CD4-positive, CD25-positive, alpha-beta regulatory T cell (primary cell): ENCODE data around the gene COL9A3. TPM values are rescaled to one million over a fixed set of nuclear protein-coding genes. Genes with fewer than 3 reads are reported as not detected.
A peak's percentile ranks its signal among the peaks of the same experiment; 100 is the strongest.

ENCODE experiments used
- ATAC-seq, 2 donors: fragments of 150-1000 bp; cut with Tn5 transposase; one replicate each; pipeline ENCODE4 v1.10.0; 2021; ENCODE audit warnings: low read depth in 2 of 2, moderate number of reproducible peaks in 2 of 2, moderate library complexity in 1 of 2
- DNase-seq, 3 donors: peaks; one replicate each; pipeline versions ENCODE4 v3.0.0 to v3.0.0-alpha.2; 2012 to 2022; ENCODE audit warnings: mixed read lengths in 1 of 3
- H3K27ac ChIP-seq: one replicate; pipeline ENCODE4 v1.7.0; 2013; ENCODE audit warnings: mild to moderate bottlenecking, low read length; ENCODE audit not compliant: insufficient read depth, poor library complexity, severe bottlenecking
- H3K27me3 ChIP-seq: one replicate; pipeline ENCODE4 v1.7.0; 2013; ENCODE audit warnings: low read length; ENCODE audit not compliant: control insufficient read depth, insufficient read depth
- H3K36me3 ChIP-seq: one replicate; pipeline ENCODE4 v1.7.0; 2013; ENCODE audit warnings: mild to moderate bottlenecking, low read length, moderate library complexity; ENCODE audit not compliant: control insufficient read depth, insufficient read depth
- H3K4me1 ChIP-seq: 2 replicates; pipeline ENCODE4 v1.7.0; 2013; ENCODE audit warnings: mild to moderate bottlenecking, low read length; ENCODE audit not compliant: insufficient read depth, control insufficient read depth, poor library complexity, severe bottlenecking
- H3K4me3 ChIP-seq: one replicate; pipeline ENCODE4 v1.7.0; 2013; ENCODE audit warnings: low read depth, mild to moderate bottlenecking, low read length, moderate library complexity
- H3K9me3 ChIP-seq, 2 experiments: 1 replicate in 1 of 2; 2 replicates in 1 of 2; pipeline ENCODE4 v1.7.0; 2013; ENCODE audit warnings: low read length in 2 of 2, mild to moderate bottlenecking in 1 of 2, moderate library complexity in 1 of 2; ENCODE audit not compliant: control insufficient read depth in 2 of 2
- H3K27ac Mint-ChIP-seq, 3 donors: one replicate each; pipeline ENCODE4 v1.8.0; 2020 to 2022; ENCODE audit warnings: mild to moderate bottlenecking in 3 of 3, mixed read lengths in 3 of 3, moderate library complexity in 2 of 3
- H3K27me3 Mint-ChIP-seq: one replicate; pipeline ENCODE4 v1.8.0; 2022; ENCODE audit warnings: mild to moderate bottlenecking, mixed read lengths
- H3K36me3 Mint-ChIP-seq: one replicate; pipeline ENCODE4 v1.8.0; 2020; ENCODE audit warnings: mixed read lengths
- H3K4me1 Mint-ChIP-seq, 4 donors: one replicate each; pipeline ENCODE4 v1.8.0; 2020 to 2022; ENCODE audit warnings: mixed read lengths in 4 of 4, mild to moderate bottlenecking in 1 of 4
- H3K4me3 Mint-ChIP-seq, 4 donors: one replicate each; pipeline ENCODE4 v1.8.0; 2020 to 2022; ENCODE audit warnings: mild to moderate bottlenecking in 4 of 4, mixed read lengths in 4 of 4, moderate library complexity in 3 of 4
- H3K9me3 Mint-ChIP-seq, 7 donors: one replicate each; pipeline ENCODE4 v1.8.0; 2020 to 2022; ENCODE audit warnings: mixed read lengths in 7 of 7, mild to moderate bottlenecking in 3 of 7, moderate library complexity in 2 of 7
- polyA plus RNA-seq, 4 donors: library from polyadenylated mRNA; unstranded; fragments of 300-500 nt; fragmentation: Illumina TruSeq; gene quantifications; one replicate each; pipeline ENCODE4 v1.2.3, GENCODE V29; 2021
- total RNA-seq: library from RNA; stranded (reverse); gene quantifications from one replicate; pipeline ENCODE4 v1.2.3, GENCODE V29; 2022

The COL9A3 gene
- total and polyA plus RNA-seq, 5 donors from 2014 or later, result not detected

GRCh38 chr20:62885046-62885895 is 68.4 kb downstream of the COL9A3 start:
- Histone ChIP-seq H3K27me3 (no peaks in the 10 kb centered on the region), H3K27ac (no peak overlapping the region), H3K36me3 (peaks cover 46% of the 10 kb centered on the region), H3K4me1 (peaks cover 3% of the 10 kb centered on the region), H3K4me3 (no peak overlapping the region), H3K9me3 (no peaks in the 10 kb centered on the region)
- Mint-ChIP-seq H3K9me3 (no peaks in the 10 kb centered on the region), H3K27ac (peak overlapping the region in 1 of 3 donors; percentile 41), H3K27me3 (peaks cover 4% of the 10 kb centered on the region), H3K4me1 (peaks cover 0 to 13% (median 8%) of the 10 kb centered on the region in 4 donors), H3K4me3 (no peak overlapping the region), H3K36me3 (peaks cover 16% of the 10 kb centered on the region)
- ATAC-seq (no peak), DNase-seq (no peak)

- no peaks in the 10 kb centered on the region for H3K27me3 ChIP-seq
- no peaks in the 10 kb centered on the region for H3K9me3 ChIP-seq
- H3K4me3 ChIP-seq, result no peak overlapping the region
- no peak overlapping the region for H3K4me3 Mint-ChIP-seq
- DNase-seq (no peak), ATAC-seq (peak in 1 of 2 donors; percentile 9)
- peaks cover 4% of the 10 kb centered on the region for H3K27me3 Mint-ChIP-seq
- H3K27ac ChIP-seq, result no peak overlapping the region
- H3K27ac Mint-ChIP-seq, result peak overlapping the region in 2 of 3 donors; percentile 36 to 58
- peaks cover 52% of the 10 kb centered on the region for H3K36me3 ChIP-seq
- peaks cover 3% of the 10 kb centered on the region for H3K4me1 ChIP-seq
- H3K4me1 Mint-ChIP-seq, result peaks cover 0 to 19% (median 10%) of the 10 kb centered on the region in 4 donors
- H3K9me3 Mint-ChIP-seq, result no peaks in the 10 kb centered on the region
- H3K36me3 Mint-ChIP-seq, result peaks cover 24% of the 10 kb centered on the region
Measured at GRCh38 chr20:62885896-62886708, 69.3 kb downstream of the COL9A3 start.

GRCh38 chr20:62886709-62887058 is 69.8 kb downstream of the COL9A3 start:
- Mint-ChIP-seq H3K27me3 (peaks cover 4% of the 10 kb centered on the region), H3K4me1 (peaks cover 0 to 21% (median 9%) of the 10 kb centered on the region in 4 donors), H3K4me3 (peak overlapping the region in 1 of 4 donors; percentile 58), H3K9me3 (no peaks in the 10 kb centered on the region), H3K27ac (peak overlapping the region in 1 of 3 donors; percentile 58), H3K36me3 (peaks cover 25% of the 10 kb centered on the region)
- H3K4me3 ChIP-seq, result no peak overlapping the region
- DNase-seq (no peak), ATAC-seq (no peak)
- no peak overlapping the region for H3K27ac ChIP-seq
- peaks cover 3% of the 10 kb centered on the region for H3K4me1 ChIP-seq
- no peaks in the 10 kb centered on the region for H3K27me3 ChIP-seq
- peaks cover 53% of the 10 kb centered on the region for H3K36me3 ChIP-seq
- no peaks in the 10 kb centered on the region for H3K9me3 ChIP-seq

GRCh38 chr20:62887152-62887859 is 70.5 kb downstream of the COL9A3 start:
- H3K27ac ChIP-seq, result no peak overlapping the region
- no peak overlapping the region for H3K4me3 ChIP-seq
- peaks cover 0 to 22% (median 11%) of the 10 kb centered on the region in 4 donors for H3K4me1 Mint-ChIP-seq
- peaks cover 3% of the 10 kb centered on the region for H3K4me1 ChIP-seq
- no peaks in the 10 kb centered on the region for H3K27me3 ChIP-seq
- peak overlapping the region in 1 of 3 donors; percentile 58 for H3K27ac Mint-ChIP-seq
- peaks cover 4% of the 10 kb centered on the region for H3K27me3 Mint-ChIP-seq
- H3K4me3 Mint-ChIP-seq, result peak overlapping the region in 1 of 4 donors; percentile 58
- DNase-seq (peak in 2 of 3 donors; percentile 30 to 34), ATAC-seq (peak; percentile 23 to 35)
- peaks cover 28% of the 10 kb centered on the region for H3K36me3 Mint-ChIP-seq
- H3K9me3 ChIP-seq, result no peaks in the 10 kb centered on the region
- no peaks in the 10 kb centered on the region for H3K9me3 Mint-ChIP-seq
- H3K36me3 ChIP-seq, result peaks cover 56% of the 10 kb centered on the region

GRCh38 chr20:62887860-62888239 is 71.0 kb downstream of the COL9A3 start:
- H3K4me1 Mint-ChIP-seq, result peaks cover 0 to 27% (median 11%) of the 10 kb centered on the region in 4 donors
- H3K36me3 Mint-ChIP-seq, result peaks cover 32% of the 10 kb centered on the region
- ATAC-seq, result no peak

GRCh38 chr20:62888406-62888805 is 71.6 kb downstream of the COL9A3 start:
- no peak for DNase-seq
- Histone ChIP-seq H3K4me3 (no peak overlapping the region), H3K36me3 (peaks cover 67% of the 10 kb centered on the region), H3K9me3 (no peaks in the 10 kb centered on the region), H3K4me1 (peaks cover 3% of the 10 kb centered on the region), H3K27me3 (no peaks in the 10 kb centered on the region), H3K27ac (no peak overlapping the region)
- H3K4me3 Mint-ChIP-seq, result no peak overlapping the region
- no peaks in the 10 kb centered on the region for H3K9me3 Mint-ChIP-seq
- peaks cover 0 to 29% (median 11%) of the 10 kb centered on the region in 4 donors for H3K4me1 Mint-ChIP-seq
- no peak for ATAC-seq
- H3K27ac Mint-ChIP-seq, result no peak overlapping the region
- H3K36me3 Mint-ChIP-seq, result peaks cover 34% of the 10 kb centered on the region
- peaks cover 4% of the 10 kb centered on the region for H3K27me3 Mint-ChIP-seq

More at GRCh38 chr20:62887860-62888239, 71.0 kb downstream of the COL9A3 start:
- Histone ChIP-seq H3K4me3 (no peak overlapping the region), H3K27ac (no peak overlapping the region), H3K4me1 (peaks cover 3% of the 10 kb centered on the region), H3K9me3 (no peaks in the 10 kb centered on the region), H3K27me3 (no peaks in the 10 kb centered on the region), H3K36me3 (peaks cover 62% of the 10 kb centered on the region)
- DNase-seq, result no peak
- Mint-ChIP-seq H3K9me3 (no peaks in the 10 kb centered on the region), H3K27ac (no peak overlapping the region), H3K4me3 (no peak overlapping the region), H3K27me3 (peaks cover 4% of the 10 kb centered on the region)

- Mint-ChIP-seq H3K27ac (no peak overlapping the region), H3K4me1 (peaks cover 0 to 29% (median 11%) of the 10 kb centered on the region in 4 donors), H3K36me3 (peaks cover 38% of the 10 kb centered on the region), H3K27me3 (peaks cover 4% of the 10 kb centered on the region), H3K4me3 (no peak overlapping the region), H3K9me3 (no peaks in the 10 kb centered on the region)
- Histone ChIP-seq H3K9me3 (no peaks in the 10 kb centered on the region), H3K4me1 (peaks cover 3% of the 10 kb centered on the region), H3K36me3 (peaks cover 72% of the 10 kb centered on the region), H3K27me3 (no peaks in the 10 kb centered on the region), H3K27ac (no peak overlapping the region), H3K4me3 (no peak overlapping the region)
- no peak for DNase-seq
- no peak for ATAC-seq
Measured at GRCh38 chr20:62888910-62889309, 72.1 kb downstream of the COL9A3 start.
